Hepatocyte (in vitro differentiated cells): ENCODE results near the gene KANTR.

Experiments
- CTCF ChIP-seq: fragments of 200-600 bp; sonication (generic); IDR thresholded peaks from 2 replicates; pipeline ENCODE4 v1.5.1; 2016; ENCODE audit warnings: antibody characterized with exemption, mild to moderate bottlenecking; ENCODE audit not compliant: poor library complexity
- EZH2 ChIP-seq: fragments of 200-600 bp; sonication (generic); IDR thresholded peaks from 2 replicates; pipeline ENCODE4 v1.6.1; 2016; ENCODE audit warnings: antibody characterized with exemption, mild to moderate bottlenecking, borderline replicate concordance
- EZH2phosphoT487 ChIP-seq: fragments of 200-600 bp; sonication (generic); IDR thresholded peaks from one replicate; pipeline ENCODE4 v1.6.1; 2018; ENCODE audit warnings: antibody characterized with exemption, mild to moderate bottlenecking, low read depth, moderate library complexity; ENCODE audit not compliant: unreplicated experiment, severe bottlenecking

DNA sequence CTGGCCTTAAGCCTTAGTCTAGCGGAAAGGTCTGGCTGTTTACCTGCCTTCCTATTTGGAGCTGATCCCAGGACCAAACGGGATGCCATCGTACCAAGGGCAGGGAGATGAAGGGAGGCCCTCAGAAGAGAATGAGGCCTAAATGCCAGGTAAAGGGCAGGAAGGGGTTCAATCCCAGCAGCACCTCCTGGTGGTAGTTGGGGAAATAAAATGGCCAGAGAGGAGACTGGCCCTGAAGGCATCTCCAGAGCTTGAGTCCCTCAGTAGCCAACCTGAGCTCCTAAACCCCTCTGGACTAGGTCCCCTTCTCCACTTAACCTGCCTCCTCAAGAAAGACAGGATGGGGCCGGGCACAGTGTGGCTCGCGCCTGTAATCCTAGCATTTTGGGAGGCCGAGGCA, 77.4 kb downstream of the KANTR start:
- TF ChIP-seq CTCF (no peak), EZH2 (no peak), EZH2phosphoT487 (no peak)
